HEK293T (cell line): ENCODE results near the gene SPAAR.

Experiments
- ARNT ChIP-seq: fragments of 450-650 bp; IDR thresholded peaks from 2 replicates; pipeline ENCODE4 v1.6.1; 2017; ENCODE audit warnings: mild to moderate bottlenecking
- BHLHE40 ChIP-seq: fragments of 450-650 bp; IDR thresholded peaks from 2 replicates; pipeline ENCODE4 v1.6.1; 2016; ENCODE audit warnings: mild to moderate bottlenecking, moderate library complexity, borderline replicate concordance
- ELF4 ChIP-seq: fragments of 450-650 bp; IDR thresholded peaks from 2 replicates; pipeline ENCODE4 v1.6.1; 2017; ENCODE audit warnings: antibody characterized with exemption
- FOXA1 ChIP-seq: fragments of 450-650 bp; IDR thresholded peaks from 2 replicates; pipeline ENCODE4 v1.6.1; 2016; ENCODE audit warnings: mild to moderate bottlenecking
- FOXM1 ChIP-seq: fragments of 450-650 bp; IDR thresholded peaks from 2 replicates; pipeline ENCODE4 v1.6.1; 2017; ENCODE audit warnings: mild to moderate bottlenecking, borderline replicate concordance
- HDGF ChIP-seq: fragments of 450-650 bp; IDR thresholded peaks from 2 replicates; pipeline ENCODE4 v1.6.1; 2017; ENCODE audit warnings: antibody characterized with exemption, borderline replicate concordance
- L3MBTL2 ChIP-seq: fragments of 450-650 bp; conservative IDR thresholded peaks from 2 replicates; pipeline ENCODE4 v1.6.1; 2016; ENCODE audit warnings: mild to moderate bottlenecking
- LEF1 ChIP-seq: fragments of 450-650 bp; IDR thresholded peaks from 2 replicates; pipeline ENCODE4 v1.6.1; 2017; ENCODE audit warnings: mild to moderate bottlenecking, borderline replicate concordance
- PKNOX1 ChIP-seq: fragments of 450-650 bp; IDR thresholded peaks from 2 replicates; pipeline ENCODE4 v1.6.1; 2016
- SP1 ChIP-seq: fragments of 450-650 bp; IDR thresholded peaks from 2 replicates; pipeline ENCODE4 v1.6.1; 2017
- SUZ12 ChIP-seq: fragments of 450-650 bp; IDR thresholded peaks from 2 replicates; pipeline ENCODE4 v1.6.1; 2016; ENCODE audit warnings: mild to moderate bottlenecking
- TARDBP ChIP-seq: fragments of 450-650 bp; IDR thresholded peaks from 2 replicates; pipeline ENCODE4 v1.6.1; 2016
- ZNF384 ChIP-seq: fragments of 450-650 bp; IDR thresholded peaks from 2 replicates; pipeline ENCODE4 v1.6.1; 2016

GRCh38 chr9:35918780-35919179 is 9.5 kb downstream of the SPAAR start:
- TF ChIP-seq SP1 = no peak
- TF ChIP-seq ARNT = no peak
- TF ChIP-seq FOXM1 = no peak
- no peak for TF ChIP-seq SUZ12
- no peak for TF ChIP-seq BHLHE40
- TF ChIP-seq LEF1 = no peak
- no peak for TF ChIP-seq FOXA1
- no peak for TF ChIP-seq ZNF384
- no peak for TF ChIP-seq HDGF
- no peak for TF ChIP-seq ELF4
- TF ChIP-seq TARDBP = no peak
- TF ChIP-seq L3MBTL2 = no peak
- no peak for TF ChIP-seq PKNOX1
